ENCODE measurements around the gene MNS1. TPM values are rescaled to one million over a fixed set of nuclear protein-coding genes. Genes with fewer than 3 reads are reported as not detected.
"Not testable (repeated sequence)": the region's sequence is repeated elsewhere in the genome, so short reads cannot be mapped to it uniquely, and the experiment has no call there.

The MNS1 gene, protein sequence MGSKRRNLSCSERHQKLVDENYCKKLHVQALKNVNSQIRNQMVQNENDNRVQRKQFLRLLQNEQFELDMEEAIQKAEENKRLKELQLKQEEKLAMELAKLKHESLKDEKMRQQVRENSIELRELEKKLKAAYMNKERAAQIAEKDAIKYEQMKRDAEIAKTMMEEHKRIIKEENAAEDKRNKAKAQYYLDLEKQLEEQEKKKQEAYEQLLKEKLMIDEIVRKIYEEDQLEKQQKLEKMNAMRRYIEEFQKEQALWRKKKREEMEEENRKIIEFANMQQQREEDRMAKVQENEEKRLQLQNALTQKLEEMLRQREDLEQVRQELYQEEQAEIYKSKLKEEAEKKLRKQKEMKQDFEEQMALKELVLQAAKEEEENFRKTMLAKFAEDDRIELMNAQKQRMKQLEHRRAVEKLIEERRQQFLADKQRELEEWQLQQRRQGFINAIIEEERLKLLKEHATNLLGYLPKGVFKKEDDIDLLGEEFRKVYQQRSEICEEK
- total RNA-seq (2014; rRNA removed; shearing (Covaris generic)) = 1.9 and 2.8 TPM in 2 replicates
- 1.9 and 4.2 TPM in 2 replicates for polyA plus RNA-seq (2015; cell fraction: cytosol; rRNA removed)
- 6.4 and 8.8 TPM in 2 replicates for polyA plus RNA-seq (2015; cell fraction: nucleus; rRNA removed)

GRCh38 chr15:56464893-56465520 lies at the start of gene MNS1:
Gene MNS1 (minus strand): TSS chr15:56465137. CDS start chr15:56464972, 165 bp downstream.
- peak; percentile 97 for DNase-seq (ENCODE audit: low read depth, low spot score)
- in situ Hi-C loops (cut with HindIII; ENCODE audit: low pct_unique_long_range_greater_than_20kb, low sequenced_read_pairs) = no loop called here

GRCh38 chr15:56496635-56497034 lies 31.7 kb upstream of the MNS1 start:
- in situ Hi-C loops (cut with HindIII; ENCODE audit: low pct_unique_long_range_greater_than_20kb, low sequenced_read_pairs) = loop anchor here (25.0 kb wide), 1 partner anchor 366 kb away; no protein-coding TSS in a partner anchor
- peak; percentile 86 for DNase-seq (ENCODE audit: low read depth, low spot score)

DNA sequence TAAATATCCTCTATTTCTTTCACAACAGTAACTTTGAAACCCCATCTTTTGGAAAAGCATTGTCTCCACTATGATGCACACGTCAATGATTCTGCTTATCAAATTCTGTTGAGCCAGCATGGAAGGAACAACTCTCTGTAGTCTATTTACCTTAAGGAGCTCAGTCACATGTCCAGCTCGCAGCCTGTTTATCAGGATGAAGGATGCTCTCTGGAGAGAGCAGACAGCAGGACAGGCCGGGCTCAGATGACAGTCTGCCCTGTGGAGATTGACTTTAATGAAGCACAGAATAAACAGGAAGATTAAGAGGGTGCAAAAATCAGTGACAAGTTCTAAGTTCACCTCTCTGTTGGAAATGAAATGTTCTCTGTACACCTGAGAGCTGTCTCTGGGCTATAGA lies 30.6 kb upstream of the MNS1 start:
- DNase-seq (ENCODE audit: low read depth, low spot score) = no peak
- in situ Hi-C loops (cut with HindIII; ENCODE audit: low pct_unique_long_range_greater_than_20kb, low sequenced_read_pairs) = loop anchor here (25.0 kb wide), 1 partner anchor 367 kb away; no protein-coding TSS in a partner anchor

DNA sequence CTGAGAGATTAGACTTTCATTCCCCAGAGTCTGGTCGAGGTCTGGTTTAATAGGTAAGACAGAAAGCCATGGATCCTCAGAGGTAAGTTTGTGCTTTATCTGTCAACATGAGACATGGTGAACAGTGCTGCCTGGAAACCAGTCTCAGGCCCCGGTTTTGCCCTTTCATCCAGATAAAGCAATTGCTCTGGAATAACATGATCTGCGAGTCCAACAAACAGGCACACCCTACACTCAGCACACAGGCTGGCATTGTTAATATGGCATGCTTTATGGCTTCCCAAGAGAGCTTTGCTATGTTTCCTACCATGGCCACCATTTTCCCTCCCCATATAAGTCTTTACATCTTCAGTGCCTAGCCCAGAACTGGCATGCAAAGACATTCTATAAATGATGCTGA lies 30.1 kb upstream of the MNS1 start:
- in situ Hi-C loops (cut with HindIII; ENCODE audit: low pct_unique_long_range_greater_than_20kb, low sequenced_read_pairs) = loop anchor here (25.0 kb wide), 1 partner anchor 367 kb away; no protein-coding TSS in a partner anchor
- DNase-seq (ENCODE audit: low read depth, low spot score) = peak; percentile 32

DNA sequence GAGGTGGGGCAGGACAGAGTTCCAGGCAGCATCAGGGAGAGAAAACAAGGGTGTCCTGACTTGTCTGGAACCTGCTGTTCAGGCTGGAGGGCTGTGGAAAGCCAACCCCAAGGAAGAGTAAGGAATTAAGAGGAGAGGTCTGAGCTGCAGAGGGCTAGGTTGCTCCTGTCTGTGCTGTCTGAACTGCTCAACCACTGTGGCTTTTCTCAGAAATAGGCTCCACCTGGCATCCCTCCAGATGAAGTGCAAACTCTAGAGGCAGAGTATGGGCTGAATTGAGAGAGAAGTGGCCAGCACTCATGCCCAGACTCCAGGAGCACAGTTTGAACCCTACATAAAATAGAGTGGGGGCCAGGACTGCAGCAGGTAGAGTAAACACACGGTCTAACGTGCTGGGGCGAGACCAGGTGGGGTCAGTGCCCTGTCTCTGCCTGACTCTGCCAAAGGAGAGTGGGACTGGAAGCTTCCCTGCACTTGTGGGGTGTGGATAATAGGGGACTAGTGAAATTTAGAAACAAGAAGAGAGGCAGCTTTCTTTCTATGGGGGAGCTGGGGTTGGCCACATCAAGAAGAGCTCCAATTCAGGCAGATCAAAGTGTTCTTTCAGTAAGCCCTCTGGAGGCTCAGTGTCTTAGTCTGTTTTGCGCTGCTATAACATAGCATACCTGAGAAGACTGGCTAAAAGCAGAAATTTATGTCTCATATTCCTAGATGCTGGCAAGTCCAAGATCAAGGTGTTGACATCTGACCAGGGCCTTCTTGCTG lies 28.0 kb upstream of the MNS1 start:
- DNase-seq (ENCODE audit: low read depth, low spot score) = no peak
- in situ Hi-C loops (cut with HindIII; ENCODE audit: low pct_unique_long_range_greater_than_20kb, low sequenced_read_pairs) = loop anchor here (25.0 kb wide), 1 partner anchor 369 kb away; no protein-coding TSS in a partner anchor

GRCh38 chr15:56492236-56492635 lies 27.3 kb upstream of the MNS1 start:
- in situ Hi-C loops (cut with HindIII; ENCODE audit: low pct_unique_long_range_greater_than_20kb, low sequenced_read_pairs) = loop anchor here (25.0 kb wide), 1 partner anchor 370 kb away; no protein-coding TSS in a partner anchor
- DNase-seq (ENCODE audit: low read depth, low spot score) = no peak

- in situ Hi-C loops (cut with HindIII; ENCODE audit: low pct_unique_long_range_greater_than_20kb, low sequenced_read_pairs) = loop anchor here (25.0 kb wide), 1 partner anchor 371 kb away; no protein-coding TSS in a partner anchor
- peak; percentile 80 for DNase-seq (ENCODE audit: low read depth, low spot score)
Observed at GRCh38 chr15:56491110-56491722, 26.3 kb upstream of the MNS1 start.

GRCh38 chr15:56490461-56490860 lies 25.5 kb upstream of the MNS1 start:
- in situ Hi-C loops (cut with HindIII; ENCODE audit: low pct_unique_long_range_greater_than_20kb, low sequenced_read_pairs) = loop anchor here (25.0 kb wide), 1 partner anchor 372 kb away; no protein-coding TSS in a partner anchor
- no peak for DNase-seq (ENCODE audit: low read depth, low spot score)

GRCh38 chr15:56486206-56486605 lies 21.3 kb upstream of the MNS1 start:
- in situ Hi-C loops (cut with HindIII; ENCODE audit: low pct_unique_long_range_greater_than_20kb, low sequenced_read_pairs) = loop anchor here (25.0 kb wide), 1 partner anchor 376 kb away; no protein-coding TSS in a partner anchor
- DNase-seq (ENCODE audit: low read depth, low spot score) = not testable (repeated sequence)

DNA sequence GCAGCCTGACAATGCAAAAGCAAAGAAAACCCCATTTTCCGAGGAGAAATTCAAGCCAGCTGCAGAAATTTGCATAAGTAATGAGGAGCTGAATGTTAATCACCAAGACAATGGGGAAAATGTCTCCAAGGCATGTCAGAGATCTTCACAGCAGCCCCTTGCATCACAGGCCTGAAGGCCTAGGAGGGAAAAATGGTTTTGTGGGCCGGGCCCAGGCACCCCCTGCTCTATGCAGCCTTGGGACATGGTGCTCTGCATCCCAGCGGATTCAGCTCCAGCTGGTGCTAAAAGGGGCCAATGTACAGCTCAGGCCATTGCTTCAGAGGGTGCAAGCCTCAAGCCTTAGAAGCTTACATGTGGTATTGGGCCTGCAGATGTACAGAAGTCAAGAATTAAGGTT lies 20.5 kb upstream of the MNS1 start:
- not testable (repeated sequence) for DNase-seq (ENCODE audit: low read depth, low spot score)
- in situ Hi-C loops (cut with HindIII; ENCODE audit: low pct_unique_long_range_greater_than_20kb, low sequenced_read_pairs) = loop anchor here (25.0 kb wide), 1 partner anchor 377 kb away; no protein-coding TSS in a partner anchor

GRCh38 chr15:56484287-56484686 lies 19.4 kb upstream of the MNS1 start:
- in situ Hi-C loops (cut with HindIII; ENCODE audit: low pct_unique_long_range_greater_than_20kb, low sequenced_read_pairs) = loop anchor here (25.0 kb wide), 1 partner anchor 378 kb away; no protein-coding TSS in a partner anchor
- no peak for DNase-seq (ENCODE audit: low read depth, low spot score)

DNA sequence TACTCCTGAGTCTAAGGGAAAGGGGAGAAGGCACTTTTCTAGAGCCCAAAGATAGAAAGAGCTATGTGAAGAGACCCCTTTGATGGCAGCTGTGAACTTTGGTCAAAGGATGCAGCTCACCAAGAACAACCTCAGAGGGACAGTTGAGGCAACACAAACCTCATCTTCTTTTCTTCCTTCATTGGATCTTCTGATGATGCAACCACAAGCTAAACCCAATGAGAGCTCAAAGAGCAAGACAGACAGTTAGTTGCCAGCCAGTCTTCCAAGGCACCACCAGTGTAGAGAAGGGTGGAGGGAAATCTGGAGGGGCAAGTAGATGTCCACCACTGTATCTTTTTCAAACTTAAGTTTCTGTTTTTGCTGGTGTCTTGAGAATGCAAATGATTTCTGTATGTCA lies 10.4 kb upstream of the MNS1 start:
- in situ Hi-C loops (cut with HindIII; ENCODE audit: low pct_unique_long_range_greater_than_20kb, low sequenced_read_pairs) = loop anchor here (25.0 kb wide), 1 partner anchor 387 kb away; no protein-coding TSS in a partner anchor

DNA sequence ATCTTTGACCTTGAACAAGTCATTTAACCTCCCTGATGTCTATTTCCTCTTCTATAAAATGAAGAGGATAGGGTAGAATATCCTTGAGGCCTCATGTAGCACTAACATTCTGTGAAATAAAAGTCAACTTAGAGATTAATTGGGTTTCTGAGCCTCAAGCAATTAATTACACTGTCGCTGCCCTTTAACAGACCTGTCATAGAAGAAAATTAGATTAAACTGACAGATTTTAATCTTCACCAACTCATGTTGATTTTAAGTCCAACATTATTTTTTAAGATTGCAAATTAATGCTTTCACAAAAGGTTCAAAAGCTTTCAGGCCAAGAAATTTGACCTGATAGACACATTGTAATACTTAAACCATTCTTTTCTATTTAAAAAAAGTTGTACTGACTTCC lies 8.1 kb upstream of the MNS1 start:
- in situ Hi-C loops (cut with HindIII; ENCODE audit: low pct_unique_long_range_greater_than_20kb, low sequenced_read_pairs) = no loop called here
- no peak for DNase-seq (ENCODE audit: low read depth, low spot score)

More for the DNA sequence above, 10.4 kb upstream of the MNS1 start:
- peak; percentile 22 for DNase-seq (ENCODE audit: low read depth, low spot score)

GRCh38 chr15:56472278-56472677 lies 7.3 kb upstream of the MNS1 start:
- no peak for DNase-seq (ENCODE audit: low read depth, low spot score)
- in situ Hi-C loops (cut with HindIII; ENCODE audit: low pct_unique_long_range_greater_than_20kb, low sequenced_read_pairs) = no loop called here

DNA sequence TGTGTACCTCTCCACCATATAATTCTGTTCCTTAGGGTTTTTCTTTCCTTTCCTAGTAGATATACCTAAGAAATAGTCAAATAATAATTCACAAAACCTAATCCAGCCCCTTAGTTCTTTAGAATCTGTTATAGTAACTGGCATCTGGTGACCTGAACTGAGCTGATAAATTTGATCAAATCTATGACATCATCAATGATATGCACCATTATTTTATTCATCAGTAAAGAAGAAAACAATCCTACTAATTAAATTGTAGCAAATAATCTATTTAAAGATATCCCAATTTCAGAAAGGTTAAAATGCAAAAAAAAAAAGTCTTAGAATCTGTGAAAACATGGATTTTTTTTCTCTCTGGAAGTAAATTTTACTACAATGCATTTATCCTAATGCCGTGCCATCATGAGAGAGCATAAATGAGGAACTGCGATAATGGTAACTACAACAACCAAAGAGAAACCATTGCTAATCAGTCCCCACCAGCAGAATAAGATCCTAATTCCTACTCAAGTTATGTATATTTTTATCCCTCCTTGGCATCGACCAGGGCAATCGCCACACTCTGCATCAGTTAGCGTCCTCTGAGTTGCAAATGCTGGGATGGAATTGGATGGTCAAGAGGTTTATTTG lies 6.6 kb upstream of the MNS1 start:
- no peak for DNase-seq (ENCODE audit: low read depth, low spot score)
- in situ Hi-C loops (cut with HindIII; ENCODE audit: low pct_unique_long_range_greater_than_20kb, low sequenced_read_pairs) = no loop called here

DNA sequence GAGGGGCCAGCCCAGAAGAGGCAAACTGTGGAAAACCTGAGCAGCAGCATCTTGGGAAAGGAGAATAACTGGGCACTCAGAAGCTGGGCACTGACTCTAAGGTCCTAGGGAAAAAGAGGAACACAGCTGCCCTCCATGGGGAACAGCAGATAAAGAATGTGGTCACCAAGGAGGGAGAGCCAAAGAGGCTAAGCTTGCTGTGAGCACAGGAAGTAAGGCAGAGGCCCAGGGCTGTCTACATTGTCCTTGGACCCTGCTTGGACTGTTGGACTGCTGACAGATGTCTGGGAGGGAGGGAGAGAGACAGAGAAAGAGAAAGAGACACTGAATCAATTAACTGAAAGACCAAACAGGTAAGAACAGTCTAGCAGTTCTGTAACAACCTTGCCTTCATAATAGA lies 4.5 kb upstream of the MNS1 start:
- in situ Hi-C loops (cut with HindIII; ENCODE audit: low pct_unique_long_range_greater_than_20kb, low sequenced_read_pairs) = no loop called here
- DNase-seq (ENCODE audit: low read depth, low spot score) = no peak
